Measurements from ENCODE around the gene SNX14.
A peak's percentile ranks its signal among the peaks of the same experiment; 100 is the strongest.
"Not testable (repeated sequence)": the region's sequence is repeated elsewhere in the genome, so short reads cannot be mapped to it uniquely, and the experiment has no call there.

The SNX14 gene, protein sequence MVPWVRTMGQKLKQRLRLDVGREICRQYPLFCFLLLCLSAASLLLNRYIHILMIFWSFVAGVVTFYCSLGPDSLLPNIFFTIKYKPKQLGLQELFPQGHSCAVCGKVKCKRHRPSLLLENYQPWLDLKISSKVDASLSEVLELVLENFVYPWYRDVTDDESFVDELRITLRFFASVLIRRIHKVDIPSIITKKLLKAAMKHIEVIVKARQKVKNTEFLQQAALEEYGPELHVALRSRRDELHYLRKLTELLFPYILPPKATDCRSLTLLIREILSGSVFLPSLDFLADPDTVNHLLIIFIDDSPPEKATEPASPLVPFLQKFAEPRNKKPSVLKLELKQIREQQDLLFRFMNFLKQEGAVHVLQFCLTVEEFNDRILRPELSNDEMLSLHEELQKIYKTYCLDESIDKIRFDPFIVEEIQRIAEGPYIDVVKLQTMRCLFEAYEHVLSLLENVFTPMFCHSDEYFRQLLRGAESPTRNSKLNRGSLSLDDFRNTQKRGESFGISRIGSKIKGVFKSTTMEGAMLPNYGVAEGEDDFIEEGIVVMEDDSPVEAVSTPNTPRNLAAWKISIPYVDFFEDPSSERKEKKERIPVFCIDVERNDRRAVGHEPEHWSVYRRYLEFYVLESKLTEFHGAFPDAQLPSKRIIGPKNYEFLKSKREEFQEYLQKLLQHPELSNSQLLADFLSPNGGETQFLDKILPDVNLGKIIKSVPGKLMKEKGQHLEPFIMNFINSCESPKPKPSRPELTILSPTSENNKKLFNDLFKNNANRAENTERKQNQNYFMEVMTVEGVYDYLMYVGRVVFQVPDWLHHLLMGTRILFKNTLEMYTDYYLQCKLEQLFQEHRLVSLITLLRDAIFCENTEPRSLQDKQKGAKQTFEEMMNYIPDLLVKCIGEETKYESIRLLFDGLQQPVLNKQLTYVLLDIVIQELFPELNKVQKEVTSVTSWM

DNA sequence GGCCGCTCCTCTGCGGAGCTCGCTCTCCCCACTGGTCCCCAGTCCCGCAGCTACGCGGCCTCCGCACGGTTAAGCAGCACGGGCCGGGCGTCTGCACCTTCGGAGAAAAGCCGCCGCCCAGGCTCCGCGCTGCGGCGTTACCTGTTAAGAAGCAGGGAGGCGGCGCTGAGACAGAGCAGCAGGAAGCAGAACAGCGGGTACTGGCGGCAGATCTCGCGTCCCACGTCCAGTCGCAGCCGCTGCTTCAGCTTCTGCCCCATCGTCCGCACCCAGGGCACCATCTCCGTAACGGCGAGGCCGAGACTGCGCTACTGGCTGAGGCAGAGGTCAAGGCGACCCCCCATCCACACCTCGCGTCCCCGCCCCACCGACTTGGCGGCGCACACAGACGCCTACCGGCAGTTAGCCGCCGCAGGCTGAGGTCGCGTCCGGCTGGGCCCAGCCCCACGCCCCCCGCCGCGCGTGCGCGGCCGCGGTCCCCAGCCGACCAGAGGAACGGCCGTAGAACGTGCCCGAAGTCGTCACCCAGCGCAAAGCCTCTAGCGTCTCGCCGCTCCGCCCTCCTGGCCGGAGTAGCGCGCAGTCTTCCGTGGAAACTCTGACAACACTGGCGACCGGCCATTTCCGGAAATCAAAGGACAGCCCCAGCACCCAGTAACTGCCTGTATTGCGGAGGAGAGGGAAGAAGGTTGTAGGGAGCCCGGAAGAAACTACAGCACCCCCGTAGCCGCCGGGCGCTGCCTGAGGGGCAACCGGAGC lies at the start of gene SNX14:
Gene SNX14 (minus strand): TSS at position 421 of the 759 bp plus-strand sequence. CDS start 140 bp downstream, at position 281.
- DNase-seq = peak; percentile 78

DNA sequence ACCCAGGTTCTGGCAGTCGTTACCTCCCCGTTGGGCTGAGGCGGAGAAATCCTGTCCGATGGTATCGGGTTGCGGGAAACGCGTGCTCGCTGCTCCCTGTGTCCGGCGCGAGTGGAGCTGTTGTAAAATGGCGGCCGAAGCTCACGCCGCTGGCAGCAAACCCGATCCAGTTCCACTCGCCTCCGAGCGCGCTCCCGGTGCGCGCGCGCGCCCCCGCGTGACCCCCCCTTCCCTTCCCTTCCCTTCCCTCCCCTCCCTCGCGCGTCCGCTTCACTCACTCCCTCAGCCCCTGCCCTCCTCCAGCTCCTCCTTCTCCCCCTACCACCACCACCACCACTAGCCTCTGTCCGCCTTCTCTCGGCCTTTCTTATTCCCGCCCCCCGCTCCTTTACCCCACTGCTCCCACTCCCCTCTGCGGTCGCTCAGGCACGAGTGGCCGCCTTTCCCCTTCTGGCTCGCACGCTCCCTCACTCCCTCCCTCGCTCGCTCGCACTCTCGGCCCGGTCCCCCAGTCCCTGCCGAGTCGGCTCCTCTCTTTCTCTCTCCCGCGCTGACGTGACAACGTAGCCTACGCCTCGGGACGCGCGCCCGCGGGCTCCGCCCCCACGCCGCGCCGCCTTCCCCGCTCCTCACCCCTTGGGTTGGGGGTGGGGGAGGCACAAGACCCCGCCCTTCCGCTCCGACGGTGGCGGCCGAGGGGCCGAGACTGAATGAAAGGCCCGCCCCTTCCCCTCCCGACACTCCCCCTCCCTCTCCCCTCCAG lies 49.3 kb upstream of the SNX14 start, which contains the start of gene SYNCRIP:
Gene SYNCRIP (minus strand): TSS at position 113 of the 763 bp plus-strand sequence. CDS start 1,447 bp downstream, outside the sequence.
- DNase-seq = peak; percentile 99

DNA sequence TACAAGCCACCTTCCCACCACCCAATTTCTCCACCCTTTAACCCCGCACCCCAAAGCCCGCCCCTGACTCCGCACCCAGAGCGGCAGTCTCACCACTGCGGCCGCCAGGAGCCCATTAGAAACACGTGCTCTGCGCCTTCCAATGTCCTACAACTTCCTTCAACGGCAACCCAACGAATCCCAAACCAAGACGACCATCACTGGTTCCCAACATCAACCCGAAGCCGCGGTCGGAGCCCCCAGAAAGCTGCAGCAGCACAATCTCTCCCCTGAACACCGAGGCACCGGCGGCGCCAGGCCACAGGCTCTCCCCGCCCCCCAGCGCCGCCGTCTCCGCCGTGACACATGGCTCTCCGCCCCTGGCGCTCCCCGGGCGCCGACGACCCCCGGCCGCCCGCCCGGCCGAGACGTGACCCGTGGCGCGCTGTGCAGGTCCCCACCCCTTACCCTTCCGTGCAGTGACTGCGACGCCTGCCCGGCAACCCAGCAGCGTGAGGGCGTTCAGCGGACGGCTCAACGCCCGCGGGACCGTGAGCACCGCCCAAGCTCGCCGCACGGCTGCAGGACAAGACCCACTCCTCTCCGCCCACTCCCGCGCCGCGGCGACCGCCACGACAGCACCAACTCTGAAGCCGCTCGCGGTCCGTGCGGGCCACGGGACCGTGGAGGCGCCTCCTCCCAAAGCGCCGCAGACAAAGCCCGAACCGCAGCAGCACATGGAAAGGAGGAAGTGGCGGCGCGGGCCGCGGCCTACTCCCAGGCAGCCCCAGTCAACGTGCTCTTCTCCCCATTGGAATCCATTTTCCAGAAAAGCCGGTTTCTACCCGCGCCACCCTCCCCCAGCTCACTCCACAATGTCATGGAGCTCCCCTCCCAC lies 48.5 kb upstream of the SNX14 start:
- peak; percentile 58 for DNase-seq

DNA sequence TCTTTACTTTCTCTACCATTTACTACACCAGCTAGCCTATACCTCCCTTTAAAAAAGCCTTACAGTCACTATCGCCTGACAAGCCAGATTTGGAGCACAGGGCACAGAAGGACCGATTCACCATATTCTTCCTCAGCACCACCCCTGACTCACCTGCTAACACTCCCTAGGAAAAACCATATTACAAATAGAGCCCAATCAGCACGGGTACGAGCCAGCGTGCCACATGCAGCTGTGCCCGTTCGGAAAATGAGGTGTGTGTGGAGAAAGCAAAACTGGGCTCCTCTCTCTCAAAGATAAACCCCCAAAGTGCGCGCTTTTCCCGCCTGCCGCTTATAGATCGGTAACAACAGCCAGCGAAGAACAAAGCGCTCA lies 47.9 kb upstream of the SNX14 start:
- DNase-seq = no peak

DNA sequence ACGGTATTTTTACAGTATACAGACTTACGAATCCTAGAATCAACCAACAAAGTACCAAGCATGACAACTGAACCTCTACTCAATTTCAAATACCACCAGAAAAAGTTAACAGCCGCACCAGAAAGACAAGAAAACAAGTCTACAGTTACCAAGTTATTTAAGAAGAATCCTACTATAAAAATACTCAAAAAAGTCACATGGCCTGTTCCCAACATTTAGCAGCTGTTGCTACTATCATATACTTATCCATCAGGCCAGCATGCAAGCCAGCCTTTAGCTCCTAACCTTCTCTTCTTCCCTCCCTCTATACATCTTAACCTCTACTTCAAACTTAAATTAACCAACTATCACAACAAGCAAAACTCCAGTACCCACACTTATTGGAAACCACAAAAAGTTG lies 47.2 kb upstream of the SNX14 start:
- DNase-seq = no peak

DNA sequence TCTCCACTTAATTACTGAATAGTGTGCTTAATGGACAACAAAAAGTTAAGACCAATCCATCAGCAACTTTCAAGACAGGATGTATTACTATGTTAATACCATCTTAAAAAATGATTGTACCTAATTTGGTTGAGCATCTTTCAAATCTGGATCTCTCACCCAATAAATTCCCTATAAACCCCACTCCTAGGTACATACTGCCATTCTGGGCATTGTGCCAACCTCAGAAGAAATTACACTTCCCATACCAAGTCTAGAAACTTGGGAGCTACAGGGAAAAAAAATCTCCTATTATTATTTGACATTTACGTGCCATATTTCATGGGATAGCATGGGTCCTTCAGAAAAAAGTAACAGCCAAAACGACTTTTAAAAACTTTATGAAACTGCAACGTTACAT lies 43.9 kb upstream of the SNX14 start:
- DNase-seq = no peak

DNA sequence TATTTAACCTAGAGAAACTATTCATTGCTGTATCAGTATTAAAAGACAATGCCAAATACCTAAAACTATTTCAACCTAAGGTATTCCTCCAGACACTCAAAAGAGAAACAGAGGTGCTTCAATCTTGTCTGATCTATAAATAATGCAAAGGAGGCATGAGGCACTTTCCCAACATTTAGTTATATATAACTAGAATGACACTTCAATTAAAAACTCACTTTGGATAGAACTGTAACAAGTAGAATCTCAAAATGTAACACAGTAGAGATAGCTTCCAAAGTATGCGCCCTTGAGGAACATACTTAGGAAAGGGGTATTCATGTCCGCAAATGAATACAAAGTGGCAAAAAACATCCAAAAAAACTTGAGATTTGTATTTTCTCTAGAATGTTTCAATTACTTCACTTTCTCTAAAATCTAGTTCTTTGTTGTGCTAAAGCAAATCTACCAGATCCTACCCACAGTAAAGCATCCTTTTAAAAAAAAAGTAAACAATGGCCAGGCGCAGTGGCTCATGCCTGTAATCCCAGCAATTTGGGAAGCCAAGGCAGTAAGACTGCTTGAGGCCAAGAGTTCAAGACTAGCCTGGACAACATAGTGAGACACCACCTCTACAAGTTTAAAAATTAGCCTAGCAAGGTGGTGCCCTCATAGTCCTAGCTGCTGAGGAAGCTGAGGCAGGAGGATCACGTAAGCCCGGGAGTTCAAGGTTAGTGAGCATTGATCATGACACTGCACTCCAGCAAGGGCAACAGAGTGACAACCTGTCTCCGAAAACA lies 38.7 kb upstream of the SNX14 start:
- DNase-seq = no peak

DNA sequence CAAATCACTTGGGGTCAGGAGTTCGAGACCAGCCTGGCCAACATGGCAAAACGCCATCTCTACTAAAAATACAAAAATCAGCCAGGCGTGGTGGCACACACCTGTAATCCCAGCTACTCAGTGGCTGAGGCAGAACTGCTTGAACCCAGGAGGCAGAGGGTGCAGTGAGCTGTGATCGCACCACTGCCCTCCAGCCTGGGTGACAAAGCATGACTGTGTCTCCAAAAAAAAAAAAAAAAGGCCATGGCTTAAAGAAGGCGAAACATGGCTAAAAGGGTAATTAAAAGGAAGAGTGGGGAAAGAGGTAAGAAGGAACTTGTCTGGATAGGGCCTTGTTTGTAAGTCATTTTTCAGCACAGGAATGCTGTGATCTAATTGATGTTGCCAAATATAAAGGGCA lies 37.5 kb upstream of the SNX14 start:
- DNase-seq = not testable (repeated sequence)

DNA sequence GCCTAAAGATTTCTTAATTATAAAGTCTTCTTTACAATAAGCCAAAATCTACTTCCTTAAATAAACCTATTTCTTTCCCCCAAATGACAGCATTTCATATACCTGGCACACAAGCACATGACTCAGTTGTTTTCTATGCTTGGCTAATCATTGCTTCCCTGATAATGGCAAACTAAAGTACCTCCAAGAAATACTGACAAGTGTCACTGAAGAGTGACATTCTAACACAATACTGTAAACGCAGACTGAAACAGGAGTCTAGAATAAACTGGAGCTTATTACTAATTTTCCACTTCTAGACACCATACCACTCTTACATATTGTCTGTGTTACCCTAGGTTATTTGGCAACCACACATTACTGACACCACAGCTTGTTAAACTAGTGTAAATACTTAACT lies 34.7 kb upstream of the SNX14 start:
- DNase-seq = no peak

DNA sequence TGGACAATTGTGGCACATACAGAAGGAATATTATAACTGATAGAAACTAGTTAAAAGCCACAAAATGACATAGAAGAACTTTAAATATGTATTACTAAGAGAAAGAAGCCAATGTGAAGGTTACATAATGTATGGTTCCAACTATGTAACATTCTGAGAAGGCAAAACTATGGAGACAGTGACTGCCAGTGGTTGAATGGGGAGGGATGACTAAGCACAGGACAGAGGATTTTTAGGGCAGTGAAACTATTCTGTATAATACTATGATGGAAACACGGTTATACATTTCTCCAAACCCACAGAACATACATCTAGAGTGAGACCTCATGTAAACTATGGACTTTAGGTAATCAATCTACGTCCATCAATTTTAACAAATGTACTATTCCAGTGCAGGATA lies 26.6 kb upstream of the SNX14 start:
- no peak for DNase-seq

DNA sequence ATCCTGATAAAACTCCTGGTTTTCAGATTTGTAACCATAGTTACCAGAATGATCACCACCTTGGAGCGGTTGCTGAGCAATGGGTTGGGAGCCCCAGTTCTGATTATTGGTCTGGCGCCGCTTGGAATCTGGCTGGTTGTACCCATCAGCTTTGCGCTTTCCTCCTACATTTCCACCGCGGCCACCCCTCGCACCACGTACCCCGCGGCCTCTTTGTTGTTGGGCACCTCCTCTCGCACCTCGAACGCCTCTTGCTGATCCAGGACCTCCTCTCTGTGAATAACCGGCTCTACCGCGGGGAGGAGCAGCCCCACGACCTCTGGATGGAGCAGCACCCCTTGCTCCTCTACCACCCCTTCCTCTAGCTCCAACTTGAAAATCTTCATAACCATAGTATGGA lies 21.1 kb upstream of the SNX14 start:
- DNase-seq = no peak

DNA sequence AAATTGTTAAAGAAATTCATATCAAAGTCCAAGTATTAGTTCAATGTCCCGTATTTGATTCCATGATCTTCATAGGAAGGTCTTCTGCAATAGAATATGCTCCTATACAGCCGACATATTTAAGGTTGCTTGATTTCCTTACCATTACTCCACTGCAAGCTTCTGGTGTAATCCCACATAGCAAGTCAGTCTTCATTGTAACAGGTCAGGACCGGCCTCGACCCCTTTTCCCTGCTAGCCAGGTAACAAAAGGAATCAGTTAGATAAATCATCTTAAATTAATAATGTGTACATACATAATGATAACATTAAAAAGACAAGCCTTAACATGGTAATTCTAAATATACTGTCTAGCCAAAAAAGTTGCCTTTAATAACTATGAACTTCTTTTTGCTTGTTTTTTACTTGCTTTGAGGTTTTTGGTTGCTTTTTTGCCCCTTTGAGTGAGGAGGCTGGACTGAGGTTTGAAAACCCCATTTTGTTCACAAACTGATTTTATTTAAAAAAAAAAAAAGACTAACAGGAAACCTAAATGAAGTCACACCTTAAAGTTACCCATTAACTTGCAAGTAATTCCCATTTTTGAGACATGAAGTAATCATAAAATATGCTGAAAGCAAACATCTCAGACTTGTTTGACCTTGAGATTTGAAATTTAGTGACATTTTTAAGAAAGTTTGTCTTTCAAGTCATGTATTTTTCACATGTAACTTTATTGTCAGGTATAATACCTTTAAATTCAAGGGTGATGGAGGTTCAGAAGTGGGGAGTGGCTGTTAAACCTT lies 19.2 kb upstream of the SNX14 start:
- DNase-seq = no peak

DNA sequence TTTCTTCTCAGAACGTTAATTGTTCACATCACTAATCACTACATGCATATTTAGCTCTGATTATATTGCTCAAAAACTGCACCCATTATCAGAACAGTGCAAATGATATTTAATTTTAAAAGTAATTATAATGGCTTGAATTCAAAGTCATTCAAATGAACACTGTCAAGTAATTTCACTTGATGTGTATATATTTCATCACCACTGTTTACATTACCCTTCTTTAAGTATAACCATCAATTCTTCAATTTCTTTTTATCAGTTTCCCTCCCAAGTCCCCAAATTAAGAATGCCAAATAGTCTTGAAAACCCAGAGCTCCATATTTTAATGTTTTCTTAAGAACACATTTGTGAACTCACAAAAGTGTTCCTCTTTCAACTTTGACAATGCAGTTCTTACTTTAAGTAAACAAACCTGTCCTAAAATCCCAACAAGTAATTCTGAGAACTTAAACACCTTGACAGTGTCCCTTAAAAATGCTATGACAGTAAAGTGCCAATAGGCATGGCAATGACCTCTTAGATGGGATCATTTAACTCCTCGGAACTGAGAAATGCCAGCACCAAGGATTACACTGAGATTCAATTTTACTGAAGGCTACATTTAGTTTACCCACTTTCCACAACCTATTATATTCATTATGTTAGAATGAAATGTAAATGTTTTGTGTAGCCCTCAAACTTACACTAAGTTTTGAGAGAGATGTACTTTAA lies 16.7 kb upstream of the SNX14 start:
- DNase-seq = no peak

DNA sequence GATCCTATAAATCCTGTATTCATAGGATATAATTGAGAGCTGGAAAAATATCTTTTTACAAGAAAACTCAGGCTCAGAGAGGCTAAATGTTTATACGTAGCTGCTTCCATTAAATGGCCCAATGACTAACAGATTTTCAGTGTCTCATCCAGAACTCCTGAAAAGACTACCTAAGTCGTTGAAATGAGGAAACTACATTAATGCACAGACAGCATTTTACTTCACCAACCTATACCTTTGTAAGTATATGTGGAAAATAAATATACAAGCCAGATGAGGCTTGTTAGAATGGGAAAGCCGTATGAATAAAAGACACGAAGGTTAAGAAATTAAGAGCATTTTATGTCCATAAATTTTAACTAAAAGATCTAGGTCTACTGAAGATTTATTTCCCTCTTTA lies 8.4 kb upstream of the SNX14 start:
- DNase-seq = no peak

DNA sequence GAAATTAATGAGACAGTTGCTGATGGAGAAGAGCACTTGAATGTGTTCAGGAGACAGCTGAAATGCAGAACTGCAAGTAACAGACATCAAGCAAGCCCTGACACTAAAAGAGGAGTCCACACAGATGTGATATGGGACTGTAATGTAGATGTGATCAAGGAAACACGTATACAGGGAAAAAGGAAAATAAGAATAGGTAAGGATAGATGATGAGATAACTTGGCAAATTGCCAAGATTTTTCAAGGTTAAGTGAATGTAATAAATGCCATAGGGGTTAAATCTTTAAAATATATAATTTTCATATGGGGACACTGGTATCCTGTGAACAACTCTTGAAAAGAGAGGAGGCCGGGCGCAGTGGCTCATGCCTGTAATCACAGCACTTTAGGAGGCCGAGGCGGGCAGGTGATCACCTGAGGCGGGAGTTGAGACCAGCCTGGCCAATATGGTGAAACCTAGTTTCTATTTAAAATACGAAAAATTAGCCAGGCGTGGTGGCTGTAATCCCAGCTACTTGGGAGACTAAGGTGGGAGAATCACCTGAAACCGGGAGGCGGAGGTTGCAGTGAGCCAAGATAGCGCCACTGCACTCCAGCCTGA lies 7.2 kb upstream of the SNX14 start:
- DNase-seq = no peak

DNA sequence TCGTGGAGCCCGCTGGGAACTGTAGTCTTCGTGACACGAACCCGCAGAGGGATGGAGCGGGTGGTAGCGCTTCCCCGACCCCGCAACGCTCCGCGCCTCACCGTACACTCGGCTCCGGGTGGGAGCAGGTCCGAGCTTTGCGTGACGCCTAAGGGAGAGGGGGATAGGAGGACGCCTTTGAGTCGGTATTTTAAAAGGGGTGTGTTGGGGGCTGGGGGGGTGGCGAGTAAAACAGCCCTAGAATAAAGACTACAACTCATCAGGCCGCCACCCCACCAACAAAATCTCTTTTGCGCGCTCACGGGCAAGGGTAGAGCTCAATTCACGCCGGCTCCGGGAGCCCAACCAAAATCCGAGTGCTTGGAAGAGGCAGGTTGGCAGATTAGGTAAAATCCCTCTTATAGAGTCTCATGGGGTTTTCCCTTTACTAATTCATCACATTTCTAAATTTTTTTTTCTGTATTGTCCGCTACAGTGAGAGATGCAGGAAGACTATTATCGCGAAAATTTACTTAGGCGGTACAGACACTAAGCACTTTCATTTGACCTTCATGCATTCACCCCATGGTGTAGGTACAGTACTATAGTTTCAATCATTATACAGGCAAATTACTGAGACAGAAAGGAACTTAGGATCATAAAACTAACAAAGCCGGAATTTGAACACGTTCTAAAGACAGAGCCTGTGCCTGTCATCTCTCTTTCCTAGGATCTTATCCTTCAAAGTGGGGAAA lies 706 bp upstream of the SNX14 start:
- DNase-seq = no peak

DNA sequence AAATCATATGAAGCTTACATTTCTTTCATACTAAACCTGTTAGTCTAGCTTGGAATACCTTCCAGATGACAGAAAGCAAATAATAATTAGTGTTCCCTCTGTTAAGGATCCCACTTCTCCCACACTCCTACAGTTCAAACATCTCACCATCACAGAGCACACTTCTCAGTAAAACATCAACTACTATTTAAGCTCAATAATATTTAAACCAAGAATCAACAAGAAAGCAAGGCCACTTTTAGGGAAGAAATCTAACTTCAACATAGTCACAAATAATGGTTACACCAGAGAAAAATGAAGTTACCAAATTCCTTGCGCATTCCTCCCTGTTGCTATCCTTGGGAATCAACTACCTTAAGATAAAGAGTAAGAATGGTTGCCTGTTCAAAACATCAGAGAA lies 1.6 kb downstream of the SNX14 start:
- DNase-seq = no peak

DNA sequence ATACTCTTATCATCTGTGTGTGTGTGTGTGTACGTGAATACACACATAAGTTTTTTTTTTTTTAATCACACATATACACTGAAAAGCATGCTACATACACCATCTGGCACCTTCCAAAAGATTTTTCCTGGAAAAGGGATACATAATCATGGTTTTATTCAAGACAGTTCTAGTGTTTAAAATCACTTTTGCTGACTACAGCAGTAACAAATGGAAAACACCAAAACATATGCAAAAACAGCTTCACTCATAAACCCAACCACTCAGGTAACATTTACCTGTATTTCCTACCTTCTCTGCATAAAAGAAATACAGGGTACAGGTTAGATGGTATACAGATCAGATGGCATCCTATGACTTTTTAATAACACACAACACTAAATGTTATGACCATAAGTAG lies 2.5 kb downstream of the SNX14 start:
- DNase-seq = no peak

All from CD4-positive, alpha-beta T cell treated with Interleukin-6 for 4 hours (primary cell).